Stimulated activated CD8-positive, alpha-beta memory T cell treated with anti-CD3 and anti-CD28 coated beads, Interleukin-4, amount 100 ng/mL, for 24 hours (primary cell): ENCODE data around the gene DPP3.

Experiments used
- DNase-seq: peaks from one replicate; pipeline ENCODE4 v3.0.0-alpha.2; 2020; ENCODE audit warnings: low read depth

The DPP3 gene

DNA sequence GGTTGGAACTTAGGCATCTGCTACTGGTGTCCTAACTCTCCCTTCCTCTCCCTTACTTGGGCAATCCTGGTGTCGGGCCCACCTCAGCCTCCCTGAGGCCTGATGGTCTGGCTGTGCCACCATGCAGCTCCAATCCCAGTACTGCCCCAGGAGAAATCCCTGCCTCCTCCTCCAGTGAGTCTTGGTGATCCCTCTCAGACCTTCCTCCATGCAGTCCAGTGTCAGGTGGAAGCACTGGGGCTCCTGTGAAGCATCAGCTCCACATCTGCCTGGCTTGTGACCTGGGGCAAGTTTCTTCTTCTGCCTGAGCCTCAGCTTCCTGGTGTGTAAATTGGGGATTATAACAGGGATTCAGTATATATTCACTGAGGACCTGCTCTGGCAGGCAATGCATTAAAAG is 15.3 kb upstream of the DPP3 start:
- DNase-seq: no peak

DNA sequence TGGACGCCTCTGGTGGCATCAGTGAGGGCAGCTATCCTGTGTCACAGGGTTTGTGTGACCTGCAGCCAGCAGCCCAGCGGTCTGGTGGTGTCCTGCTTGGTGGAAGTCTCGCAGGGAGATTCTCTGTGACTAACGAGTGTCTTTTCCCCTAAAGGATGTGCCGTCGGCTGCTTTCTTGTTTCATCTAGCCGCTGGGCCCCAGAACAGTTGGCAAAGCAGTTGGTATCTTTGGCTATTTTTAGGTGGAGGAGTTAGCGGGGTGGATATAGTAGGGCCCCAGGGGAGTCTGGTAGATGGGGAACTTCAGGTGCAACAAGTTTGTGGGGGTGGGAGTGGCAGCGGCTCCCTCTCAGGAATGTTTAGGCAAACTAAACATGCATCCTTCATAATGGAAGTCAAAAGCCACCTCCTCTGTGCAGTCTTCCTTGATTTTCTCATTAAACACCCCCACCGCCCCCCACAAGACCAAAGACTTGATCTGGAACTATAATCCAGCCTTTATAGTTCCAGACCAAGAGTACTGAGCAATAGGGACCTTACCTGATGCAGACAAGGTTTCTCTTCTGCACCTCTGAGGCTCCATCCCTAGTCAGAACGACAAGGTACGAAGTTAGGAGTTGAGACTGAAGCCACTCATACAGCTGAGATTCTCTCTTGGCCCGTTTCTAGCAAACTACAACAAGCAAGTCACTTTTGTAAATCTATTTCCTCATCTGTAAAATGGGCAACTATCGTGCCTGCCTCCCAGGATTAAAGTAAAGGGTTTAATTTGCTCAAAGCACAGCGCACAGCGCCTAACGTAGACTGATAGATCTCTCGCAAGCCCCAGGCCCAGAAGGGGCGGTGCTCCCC is 14.6 kb upstream of the DPP3 start:
- no peak for DNase-seq

DNA sequence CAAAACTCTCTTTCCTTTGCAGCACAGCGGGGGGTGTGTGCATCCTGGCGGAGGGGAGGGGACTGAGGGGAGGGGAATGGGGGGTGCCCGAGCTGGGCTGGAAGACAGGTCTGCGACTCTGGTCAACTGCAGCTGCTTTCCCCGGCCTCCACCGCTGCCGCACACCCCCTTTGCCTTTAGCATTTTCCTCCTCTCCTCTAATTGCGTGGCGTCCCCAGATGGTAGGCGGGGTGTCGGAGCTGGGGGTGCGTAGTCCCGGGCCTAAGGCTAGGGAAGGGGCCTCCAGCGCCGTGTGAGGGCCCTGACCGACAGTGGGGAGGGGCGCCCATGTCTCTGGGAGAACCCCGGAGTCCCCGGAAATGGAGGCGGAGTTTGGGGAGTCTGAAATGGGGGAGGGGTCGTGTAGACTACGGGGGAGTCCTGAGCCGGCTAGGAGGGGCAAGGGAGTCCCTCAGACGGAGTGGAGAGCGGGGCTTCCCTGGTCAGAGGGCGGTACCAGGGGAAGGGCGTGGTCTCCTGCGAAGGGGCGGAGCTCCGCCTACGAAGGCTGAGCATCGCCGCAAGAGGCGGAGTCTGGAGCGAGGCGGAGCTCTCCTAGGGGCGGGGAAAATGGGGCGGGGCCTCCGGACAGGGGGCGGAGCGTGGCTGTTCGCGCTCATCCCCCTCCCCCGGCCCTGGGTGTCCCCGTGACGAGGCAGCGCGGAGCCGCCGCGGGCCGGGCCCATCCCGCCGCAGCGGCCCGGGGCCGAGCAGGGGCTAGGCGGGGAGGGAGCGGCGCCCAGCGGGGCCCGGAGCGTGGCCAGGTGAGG is 13.8 kb upstream of the DPP3 start, which contains the start of gene PELI3:
Gene PELI3, plus strand, starts transcription at position 681 of the 809 bp plus-strand sequence. CDS start 1,224 bp downstream, outside the sequence.
- DNase-seq: peak; percentile 87

- DNase-seq: peak; percentile 18
These were observed 13.1 kb upstream of the DPP3 start for GRCh38 chr11:66467034-66467659.

DNA sequence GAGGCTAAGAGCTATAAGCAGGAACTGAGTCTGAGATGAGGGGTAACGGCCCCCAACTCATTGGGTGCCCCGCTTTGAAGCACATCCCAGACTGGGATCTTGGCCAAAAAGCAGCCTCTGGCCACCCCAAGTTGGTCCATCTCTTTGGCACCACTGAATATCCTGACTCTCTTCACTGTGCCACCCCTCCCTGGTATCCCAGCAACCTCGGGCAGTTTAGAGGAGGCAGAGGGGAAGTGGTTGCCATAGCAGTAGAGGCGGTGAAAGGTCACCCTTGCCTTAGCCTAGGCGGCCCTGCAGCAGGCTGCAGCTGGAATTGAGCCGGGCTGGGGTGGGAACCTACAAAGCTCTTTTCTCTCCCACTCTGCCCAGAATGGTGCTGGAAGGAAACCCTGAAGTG is 12.5 kb upstream of the DPP3 start:
- no peak for DNase-seq

- no peak for DNase-seq
These were observed 11.5 kb upstream of the DPP3 start for GRCh38 chr11:66468691-66469090.

DNA sequence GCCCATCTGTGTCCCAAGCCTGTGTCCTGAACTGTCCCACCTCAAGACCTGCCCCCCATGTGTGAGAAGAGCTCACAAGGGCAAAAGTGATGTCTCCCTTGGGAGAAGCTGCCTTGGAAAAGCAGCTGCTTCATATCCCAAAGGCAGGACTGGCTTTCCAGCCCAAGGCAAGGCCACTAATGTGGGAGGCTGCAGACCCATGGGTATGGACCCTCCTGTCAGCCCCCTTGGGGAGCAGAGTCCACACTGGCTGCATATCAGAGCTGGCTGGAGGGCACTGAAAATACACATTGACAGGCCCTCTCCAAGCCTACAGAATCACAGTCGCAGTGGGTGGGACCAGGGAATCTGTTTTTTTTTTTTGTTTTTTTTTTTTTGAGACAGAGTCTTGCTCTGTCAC is 10.8 kb upstream of the DPP3 start:
- DNase-seq: no peak

- DNase-seq: no peak
These were observed 10.2 kb upstream of the DPP3 start for GRCh38 chr11:66470015-66470414.

DNA sequence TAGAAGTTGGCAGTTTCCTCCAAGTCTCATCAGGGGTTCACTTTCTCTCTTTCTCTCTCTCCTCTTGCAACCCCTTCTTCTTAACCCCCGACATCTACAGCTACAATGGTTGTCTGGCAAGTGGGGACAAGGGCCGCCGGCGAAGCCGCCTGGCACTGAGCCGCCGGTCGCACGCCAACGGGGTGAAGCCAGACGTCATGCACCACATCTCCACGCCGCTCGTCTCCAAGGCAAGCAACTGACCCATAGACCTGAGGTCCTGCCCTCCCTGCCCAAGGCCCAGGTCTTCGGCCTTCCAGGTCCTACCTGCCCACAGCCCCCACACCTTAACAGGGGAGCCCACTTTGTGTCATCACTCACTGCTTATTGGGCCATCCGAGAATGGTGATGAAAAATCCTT is 9.1 kb upstream of the DPP3 start:
- no peak for DNase-seq

DNA sequence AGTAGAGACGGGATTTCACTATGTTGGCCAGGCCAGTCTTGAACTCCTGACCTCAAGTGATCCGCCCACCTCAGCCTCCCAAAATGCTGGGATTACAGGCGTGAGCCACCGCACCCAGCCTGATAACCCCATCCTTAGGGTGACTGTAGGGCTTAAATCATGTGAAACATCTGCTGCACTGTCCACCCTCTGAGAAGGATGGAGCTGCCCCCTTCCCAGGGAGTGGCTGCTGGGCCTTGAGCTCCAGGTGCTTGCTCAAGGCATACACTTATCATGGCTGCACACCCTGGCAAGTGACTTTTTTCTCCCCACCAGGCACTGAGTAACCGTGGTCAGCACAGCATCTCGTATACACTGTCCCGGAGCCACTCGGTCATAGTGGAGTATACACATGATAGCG is 8.2 kb upstream of the DPP3 start:
- DNase-seq: no peak

GRCh38 chr11:66473167-66473566 is 7.1 kb upstream of the DPP3 start:
- DNase-seq: no peak

DNA sequence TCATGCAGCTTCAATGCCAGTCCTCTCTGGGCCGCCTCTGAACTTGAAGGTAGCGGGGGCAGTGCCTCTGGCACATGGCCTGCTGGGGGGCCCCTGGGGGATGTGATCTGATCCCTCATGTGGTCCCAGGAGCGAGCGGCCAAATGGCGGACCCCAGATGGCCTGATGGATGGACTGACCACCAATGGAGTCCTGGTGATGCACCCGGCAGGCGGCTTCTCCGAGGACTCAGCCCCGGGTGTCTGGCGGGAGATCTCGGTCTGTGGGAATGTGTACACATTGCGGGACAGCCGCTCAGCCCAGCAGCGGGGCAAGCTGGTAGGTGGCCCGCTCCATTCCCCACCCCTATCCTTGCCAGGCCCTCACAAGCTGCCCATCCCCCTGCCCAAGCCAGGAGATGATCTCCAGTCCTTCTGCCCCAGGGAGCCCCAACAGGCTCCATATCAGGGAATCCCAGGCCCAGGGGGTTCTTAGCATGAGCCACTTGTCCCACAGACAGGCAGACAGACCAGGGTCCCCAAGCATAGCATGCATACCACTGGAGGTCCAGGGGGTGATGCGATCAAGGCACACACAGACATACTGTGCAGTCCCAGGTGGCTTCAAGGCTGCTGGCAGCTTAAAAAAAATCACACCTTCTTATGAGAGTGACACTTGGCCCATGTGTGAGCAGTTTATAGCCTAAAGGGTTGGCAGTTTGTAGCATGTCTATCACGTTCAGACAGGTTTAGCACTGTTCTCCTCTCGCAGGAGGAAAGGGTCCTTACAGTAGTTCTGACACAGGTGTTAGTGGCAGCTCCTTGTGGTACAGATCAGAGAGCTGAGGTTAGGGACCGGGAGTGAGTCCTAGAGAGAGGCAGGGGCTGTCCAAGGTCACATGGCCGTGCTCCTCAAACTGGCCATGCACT is 6.4 kb upstream of the DPP3 start:
- DNase-seq: no peak

- no peak for DNase-seq
These were observed 4.7 kb upstream of the DPP3 start for GRCh38 chr11:66475349-66476172.

DNA sequence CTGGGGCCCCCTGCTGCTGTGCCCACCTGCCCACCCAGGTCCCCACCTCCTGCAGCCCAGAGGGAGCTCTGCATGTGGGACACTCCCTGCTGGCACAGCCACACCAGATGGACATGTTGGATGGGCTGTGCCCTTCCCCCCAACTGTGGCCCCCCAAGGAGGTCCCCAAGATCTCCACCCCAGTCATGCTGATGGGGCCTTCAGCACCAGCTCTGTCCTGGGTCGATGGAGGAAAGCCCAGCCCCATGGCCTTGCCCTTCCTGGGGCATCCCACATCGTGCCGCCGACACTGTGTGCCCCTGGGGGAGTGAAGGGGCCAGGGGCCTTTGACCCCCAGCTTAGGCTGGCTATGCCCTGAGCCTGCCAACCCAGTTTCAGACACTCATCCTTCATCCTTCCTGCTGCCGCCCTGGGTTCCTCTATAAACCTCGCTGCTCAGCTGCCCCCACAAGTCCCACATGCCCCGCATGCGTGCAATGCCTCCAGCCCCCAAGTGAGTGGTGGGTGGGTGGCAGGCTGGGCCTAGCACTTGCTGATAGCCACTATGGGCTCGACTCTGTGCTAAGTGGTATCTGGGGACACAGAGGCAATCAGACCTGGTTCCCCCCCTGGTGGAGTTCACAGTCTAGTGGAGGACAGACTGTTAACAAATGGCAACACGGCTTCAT is 3.9 kb upstream of the DPP3 start:
- no peak for DNase-seq

DNA sequence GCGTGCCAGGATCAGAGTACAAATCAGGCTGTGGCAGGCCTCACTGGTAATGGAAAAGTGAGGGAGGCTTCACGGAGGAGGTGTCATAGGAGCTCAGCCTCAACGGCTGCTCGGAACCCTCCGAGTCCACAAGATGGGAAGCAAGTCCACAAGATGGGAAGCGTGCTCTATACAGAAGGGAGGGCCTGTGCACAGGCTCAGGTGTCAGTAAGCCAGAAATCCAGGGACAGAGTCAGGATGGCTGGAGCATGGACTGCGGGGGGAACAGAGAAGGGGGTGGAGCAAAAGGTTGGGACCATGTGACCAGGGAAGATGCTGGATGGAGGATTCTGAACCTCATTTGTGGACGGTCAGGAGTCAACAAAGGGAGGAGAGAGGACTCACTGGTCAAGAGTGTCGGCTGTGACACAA is 3.4 kb upstream of the DPP3 start:
- no peak for DNase-seq

GRCh38 chr11:66477263-66478201 is 2.7 kb upstream of the DPP3 start:
- no peak for DNase-seq

- DNase-seq: no peak
These were observed 1.4 kb upstream of the DPP3 start for GRCh38 chr11:66478729-66479393.

DNA sequence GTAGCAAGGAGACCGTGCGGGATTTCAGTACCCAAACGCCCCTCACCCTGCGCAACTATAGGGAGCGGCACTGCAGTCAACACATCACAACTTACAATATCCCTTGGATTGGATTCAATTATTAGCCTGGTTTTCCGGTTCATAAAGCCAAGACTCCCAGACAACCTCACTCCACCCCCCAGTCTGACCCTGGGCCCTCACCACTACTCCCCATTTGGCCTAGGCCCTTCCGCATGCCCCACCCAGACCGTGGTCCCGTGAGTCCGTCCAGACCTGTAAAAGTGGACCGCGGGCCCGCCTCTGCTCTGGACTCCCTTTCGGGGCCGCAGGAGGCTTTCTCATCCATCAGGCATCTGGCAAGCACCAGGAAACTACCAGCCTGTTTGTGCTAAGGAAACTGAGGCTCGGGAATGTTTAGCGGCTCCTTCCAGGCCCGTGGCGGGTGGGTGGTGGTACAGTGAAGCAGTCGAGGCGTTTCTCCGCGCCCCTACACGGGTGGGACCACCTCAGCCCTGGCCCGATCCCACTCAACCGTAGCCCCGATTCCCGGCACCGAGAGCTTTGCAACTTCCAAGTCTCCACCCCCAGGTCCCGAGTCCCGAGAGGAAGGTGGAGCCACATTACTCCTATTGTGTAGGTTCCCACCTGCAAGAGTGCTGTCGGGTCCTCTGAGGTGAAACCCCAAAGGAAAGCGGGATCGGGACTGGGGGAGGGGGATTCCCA is 679 bp upstream of the DPP3 start:
- DNase-seq: no peak
